Omental fat pad (tissue), 4 donors: ENCODE results near the gene PPP4R3B. TPM values are rescaled to one million over a fixed set of nuclear protein-coding genes. Genes with fewer than 3 reads are reported as not detected.
A peak's percentile ranks its signal among the peaks of the same experiment; 100 is the strongest.
"Not testable (repeated sequence)": the region's sequence is repeated elsewhere in the genome, so short reads cannot be mapped to it uniquely, and the experiment has no call there.

Experiments
- ATAC-seq: fragments of 150-250 bp; one replicate; pipeline ENCODE4 v1.9.1; 2016; ENCODE audit warnings: mild to moderate bottlenecking, moderate library complexity; ENCODE audit not compliant: low FRiP score
- DNase-seq: peaks from one replicate; pipeline ENCODE4 v3.0.0-alpha.2; 2019; ENCODE audit warnings: low spot score
- CTCF ChIP-seq, 3 donors: fragments of 450-650 bp; IDR thresholded peaks; one replicate each; pipeline ENCODE4 v1.5.1; 2016 to 2017; ENCODE audit warnings: antibody characterized with exemption in 3 of 3, mild to moderate bottlenecking in 3 of 3, moderate library complexity in 2 of 3
- total RNA-seq, 4 donors: library from RNA; depleted of rRNA; stranded (reverse); fragments of >200 nt; gene quantifications; one replicate each; pipeline ENCODE4 v1.1.0, GENCODE V29; 2016

PPP4R3B gene
- total RNA-seq, 4 donors from 2014 or later, result 51.3 to 97.6 (median 61.1) TPM

DNA sequence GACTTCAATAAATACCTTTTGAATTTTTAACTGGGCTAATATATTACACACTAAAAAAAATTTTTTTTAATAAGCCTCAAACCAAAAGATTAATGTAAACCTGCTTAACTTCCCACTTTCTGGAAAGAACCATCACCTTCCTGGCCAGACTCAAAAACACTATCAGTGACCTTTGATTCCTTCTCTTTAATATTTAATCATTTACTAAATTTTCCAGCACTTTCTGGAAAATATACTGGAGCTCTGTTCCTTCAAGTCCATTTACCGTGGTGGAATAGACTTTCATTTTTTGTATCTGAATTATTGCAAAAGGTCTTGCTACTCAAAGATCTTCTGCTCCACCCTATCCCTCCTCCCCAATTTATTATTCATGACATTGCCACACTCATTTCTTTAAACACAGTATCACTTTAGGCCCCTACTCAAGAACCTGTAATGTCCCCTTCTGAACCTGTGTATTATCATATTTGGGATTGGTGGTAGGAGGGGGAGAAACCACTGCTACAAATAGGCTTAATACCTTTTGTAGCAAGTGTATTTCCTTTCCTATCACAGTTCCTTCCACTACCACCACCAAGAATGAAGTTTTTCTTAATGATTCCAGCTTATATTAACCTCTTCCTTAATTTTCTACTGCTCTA is 7.4 kb downstream of the PPP4R3B start:
- DNase-seq (no peak), ATAC-seq (no peak)
- TF ChIP-seq CTCF (IDR thresholded peaks at IDR 0.05), result no peak

DNA sequence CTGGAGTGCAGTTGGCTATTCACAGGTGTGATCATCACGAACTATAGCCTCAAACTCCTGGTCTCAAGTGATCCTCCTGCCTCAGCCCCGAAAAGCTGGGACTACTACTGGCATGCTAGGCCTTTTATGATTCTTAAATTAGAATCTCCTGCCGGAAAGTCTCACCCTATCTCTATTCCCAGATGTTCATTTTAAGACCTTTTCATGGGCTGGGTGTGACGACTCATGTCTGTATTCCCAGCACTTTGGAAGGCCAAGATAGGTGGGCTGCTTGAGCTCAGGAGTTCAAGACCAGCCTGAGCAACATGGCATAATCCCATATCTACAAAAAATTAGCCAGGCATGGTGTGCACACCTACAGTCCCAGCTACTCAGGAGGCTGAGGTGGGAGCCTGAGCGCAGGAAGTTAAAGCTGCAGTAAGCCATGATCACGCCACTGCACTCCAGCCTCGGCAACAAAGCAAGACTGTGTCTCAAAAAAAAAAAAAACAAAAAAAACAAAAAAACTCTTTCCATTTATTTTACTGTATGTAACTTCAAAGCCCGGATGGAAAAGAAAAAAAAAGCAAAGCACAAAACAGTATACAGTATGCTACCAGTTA is 8.1 kb downstream of the PPP4R3B start:
- no peak for TF ChIP-seq CTCF (IDR thresholded peaks at IDR 0.05)
- ATAC-seq, result peak; percentile 51
- DNase-seq, result no peak

DNA sequence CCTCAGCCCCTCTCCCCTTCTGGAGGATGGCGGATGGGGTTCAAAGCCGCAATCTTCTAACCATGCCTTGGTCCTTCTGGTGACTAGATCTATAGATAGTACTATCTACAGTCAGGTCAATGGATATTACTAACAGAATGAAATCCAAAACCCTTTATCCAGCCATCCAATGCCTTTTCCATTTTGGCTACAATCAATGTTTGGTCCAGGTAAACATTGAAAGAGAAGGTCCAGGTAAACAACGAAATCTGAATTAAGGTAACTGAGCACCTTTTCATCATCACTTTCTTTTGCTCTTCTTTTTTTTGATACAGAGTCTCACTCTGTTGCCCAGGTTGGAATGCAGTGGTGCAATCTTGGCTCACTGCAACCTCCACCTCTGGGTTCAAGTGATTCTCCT is 9.7 kb downstream of the PPP4R3B start:
- no peak for TF ChIP-seq CTCF (IDR thresholded peaks at IDR 0.05)
- ATAC-seq (no peak), DNase-seq (no peak)

- ATAC-seq, result no peak
- no peak for TF ChIP-seq CTCF (IDR thresholded peaks at IDR 0.05)
- DNase-seq, result no peak
These were observed 13.3 kb downstream of the PPP4R3B start for GRCh38 chr2:55604027-55604565.

DNA sequence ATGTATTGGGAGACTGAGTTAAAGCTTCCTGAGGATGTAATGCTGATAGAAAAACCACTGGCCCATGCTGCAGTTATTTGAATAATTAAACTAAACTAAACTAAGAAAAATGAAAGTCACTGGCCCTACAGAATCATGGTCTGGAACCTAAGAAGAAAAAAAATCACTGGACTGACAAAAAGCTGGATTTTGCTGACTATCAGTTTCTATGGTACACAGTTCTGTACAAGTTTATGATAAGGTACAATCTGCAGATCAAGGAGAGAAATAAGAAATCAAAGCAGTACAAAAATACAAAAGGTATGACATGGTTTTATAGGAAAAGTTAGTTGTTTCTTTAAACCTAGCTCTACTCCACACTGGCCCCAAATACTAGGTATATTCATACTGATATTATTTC is 15.6 kb downstream of the PPP4R3B start:
- DNase-seq (no peak), ATAC-seq (no peak)
- no peak for TF ChIP-seq CTCF (IDR thresholded peaks at IDR 0.05)

DNA sequence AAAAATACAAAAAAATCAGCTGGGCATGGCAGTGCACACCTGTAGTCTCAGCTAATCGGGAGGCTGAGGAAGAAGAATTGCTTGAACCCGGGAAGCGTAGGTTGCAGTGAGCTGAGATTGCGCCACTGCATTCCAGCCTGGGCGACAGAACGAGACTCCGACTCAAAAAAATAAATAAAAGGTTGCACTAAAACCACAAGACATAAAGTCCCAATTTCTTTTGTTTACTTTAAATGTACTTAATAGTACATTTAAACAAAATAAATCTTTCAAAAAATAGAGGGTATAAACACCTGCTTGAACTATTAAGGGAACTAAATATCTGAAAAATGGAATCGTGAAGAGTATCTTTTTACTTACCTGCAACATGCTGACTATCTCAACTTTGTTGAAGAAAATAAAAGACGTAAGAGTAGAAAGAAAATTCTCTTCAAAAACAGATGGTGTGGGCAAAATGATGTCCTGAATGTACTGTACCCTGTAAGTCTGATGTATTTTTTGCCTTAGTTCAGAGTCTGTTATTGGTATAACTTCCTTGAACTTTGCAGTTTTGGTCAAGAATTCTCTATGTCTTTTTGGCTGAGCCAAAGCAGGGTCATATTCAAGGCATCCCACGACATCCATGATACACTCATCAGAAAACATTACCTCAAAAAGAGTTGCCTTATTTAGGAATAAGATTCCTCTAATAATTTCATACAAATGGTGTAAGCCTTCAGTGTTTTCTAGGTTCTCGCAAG is 19.2 kb downstream of the PPP4R3B start:
- TF ChIP-seq CTCF (IDR thresholded peaks at IDR 0.05), result no peak
- ATAC-seq, result no peak
- no peak for DNase-seq

- not testable (repeated sequence) for DNase-seq, ATAC-seq
These were observed 20.6 kb downstream of the PPP4R3B start for GRCh38 chr2:55596795-55597194.
